NOMO-1 treated with DMSO at 0.1 percent for 48 hours (cell line): ENCODE results near the gene HNRNPH2.

Experiments
- DNase-seq: peaks from one replicate; lab custom pipeline; 2025; ENCODE audit not compliant: unreplicated experiment; lab: John Stamatoyannopoulos, UW

HNRNPH2 gene

GRCh38 chrX:101452056-101452455 lies 44.0 kb downstream of the HNRNPH2 start:
- DNase-seq: peak; percentile 66

- DNase-seq: no peak
Observed at GRCh38 chrX:101460669-101461068, 52.6 kb downstream of the HNRNPH2 start.

GRCh38 chrX:101462892-101463291 lies 54.9 kb downstream of the HNRNPH2 start:
- DNase-seq: no peak
